PFSK-1 (cell line): Measurements from ENCODE around the gene H2BW1. TPM values are rescaled to one million over a fixed set of nuclear protein-coding genes. Genes with fewer than 3 reads are reported as not detected.

ENCODE experiments used
- FOXP2 ChIP-seq: optimal IDR thresholded peaks from 2 replicates; pipeline ENCODE3; 2011; ENCODE audit warnings: borderline replicate concordance, control low read depth, inconsistent platforms; ENCODE audit not compliant: insufficient read depth; ENCODE audit errors: extremely low read length, extremely low read depth
- POLR2AphosphoS5 ChIP-seq: IDR thresholded peaks from 2 replicates; pipeline ENCODE4 v1.6.1; 2012; ENCODE audit warnings: low read depth, mild to moderate bottlenecking, control low read depth, low read length, moderate library complexity
- SIN3A ChIP-seq: IDR thresholded peaks from 2 replicates; pipeline ENCODE4 v1.6.1; 2012; ENCODE audit warnings: mild to moderate bottlenecking, low read length, moderate library complexity, borderline replicate concordance; ENCODE audit not compliant: insufficient read depth
- TAF1 ChIP-seq: IDR thresholded peaks from 2 replicates; pipeline ENCODE4 v1.6.1; 2012; ENCODE audit warnings: low read length, control low read depth, borderline replicate concordance; ENCODE audit not compliant: insufficient read depth
- polyA plus RNA-seq: library from polyadenylated mRNA; unstranded; fragments of >200 nt; gene quantifications from one replicate; pipeline ENCODE4 v1.2.1, GENCODE V29; 2012; ENCODE audit warnings: low read depth, missing spikeins; ENCODE audit not compliant: insufficient read length
- TF ChIP-seq, protein P1 (sequence below), 2 experiments: IDR thresholded peaks; 2 replicates each; pipeline versions ENCODE4 v1.6.1 to v1.8.0; 2011 to 2012; ENCODE audit warnings: low read depth in 2 of 2, low read length in 2 of 2, control low read depth in 1 of 2, inconsistent platforms in 1 of 2, mild to moderate bottlenecking in 1 of 2, moderate library complexity in 1 of 2; ENCODE audit not compliant: insufficient read depth in 1 of 2

Gene H2BW1
- not detected for polyA plus RNA-seq

- TF ChIP-seq TAF1: no peak
- TF ChIP-seq, protein P1, sequence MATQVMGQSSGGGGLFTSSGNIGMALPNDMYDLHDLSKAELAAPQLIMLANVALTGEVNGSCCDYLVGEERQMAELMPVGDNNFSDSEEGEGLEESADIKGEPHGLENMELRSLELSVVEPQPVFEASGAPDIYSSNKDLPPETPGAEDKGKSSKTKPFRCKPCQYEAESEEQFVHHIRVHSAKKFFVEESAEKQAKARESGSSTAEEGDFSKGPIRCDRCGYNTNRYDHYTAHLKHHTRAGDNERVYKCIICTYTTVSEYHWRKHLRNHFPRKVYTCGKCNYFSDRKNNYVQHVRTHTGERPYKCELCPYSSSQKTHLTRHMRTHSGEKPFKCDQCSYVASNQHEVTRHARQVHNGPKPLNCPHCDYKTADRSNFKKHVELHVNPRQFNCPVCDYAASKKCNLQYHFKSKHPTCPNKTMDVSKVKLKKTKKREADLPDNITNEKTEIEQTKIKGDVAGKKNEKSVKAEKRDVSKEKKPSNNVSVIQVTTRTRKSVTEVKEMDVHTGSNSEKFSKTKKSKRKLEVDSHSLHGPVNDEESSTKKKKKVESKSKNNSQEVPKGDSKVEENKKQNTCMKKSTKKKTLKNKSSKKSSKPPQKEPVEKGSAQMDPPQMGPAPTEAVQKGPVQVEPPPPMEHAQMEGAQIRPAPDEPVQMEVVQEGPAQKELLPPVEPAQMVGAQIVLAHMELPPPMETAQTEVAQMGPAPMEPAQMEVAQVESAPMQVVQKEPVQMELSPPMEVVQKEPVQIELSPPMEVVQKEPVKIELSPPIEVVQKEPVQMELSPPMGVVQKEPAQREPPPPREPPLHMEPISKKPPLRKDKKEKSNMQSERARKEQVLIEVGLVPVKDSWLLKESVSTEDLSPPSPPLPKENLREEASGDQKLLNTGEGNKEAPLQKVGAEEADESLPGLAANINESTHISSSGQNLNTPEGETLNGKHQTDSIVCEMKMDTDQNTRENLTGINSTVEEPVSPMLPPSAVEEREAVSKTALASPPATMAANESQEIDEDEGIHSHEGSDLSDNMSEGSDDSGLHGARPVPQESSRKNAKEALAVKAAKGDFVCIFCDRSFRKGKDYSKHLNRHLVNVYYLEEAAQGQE (IDR thresholded peaks at IDR 0.05; ENCODE audit: insufficient read depth in 1 of 2, low read depth in 2 of 2, low read length in 2 of 2): no peak
- no peak for TF ChIP-seq FOXP2
- TF ChIP-seq POLR2AphosphoS5: no peak
- no peak for TF ChIP-seq SIN3A
Observed at GRCh38 chrX:104013606-104014005, at the start of gene H2BW1. H2BW1 (minus strand) TSS chrX:104013708; CDS start chrX:104013576, 132 bp downstream.

DNA sequence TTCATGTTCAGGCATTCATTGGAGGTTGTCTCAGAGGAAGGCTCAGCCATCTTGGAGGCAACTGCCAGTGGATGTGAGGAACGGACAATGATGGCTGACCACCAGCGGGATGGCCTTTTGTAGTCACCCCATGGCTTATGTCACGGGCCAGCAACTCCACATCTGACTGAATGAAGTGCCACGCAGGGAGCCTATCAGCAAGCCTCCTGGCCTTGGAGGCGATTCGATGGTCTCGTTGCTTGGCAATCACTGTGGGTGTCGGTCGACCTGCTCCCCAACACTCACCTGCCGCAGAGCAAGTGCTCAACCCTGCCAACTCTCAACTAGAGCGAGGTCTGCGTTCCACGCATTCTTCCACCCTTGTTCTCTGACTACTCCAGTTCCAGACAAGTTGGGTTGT lies 33.7 kb upstream of the H2BW1 start:
- no peak for TF ChIP-seq TAF1
- TF ChIP-seq, protein P1 (IDR thresholded peaks at IDR 0.05; ENCODE audit: insufficient read depth in 1 of 2, low read depth in 2 of 2, low read length in 2 of 2): no peak
- TF ChIP-seq POLR2AphosphoS5: no peak
- no peak for TF ChIP-seq FOXP2

DNA sequence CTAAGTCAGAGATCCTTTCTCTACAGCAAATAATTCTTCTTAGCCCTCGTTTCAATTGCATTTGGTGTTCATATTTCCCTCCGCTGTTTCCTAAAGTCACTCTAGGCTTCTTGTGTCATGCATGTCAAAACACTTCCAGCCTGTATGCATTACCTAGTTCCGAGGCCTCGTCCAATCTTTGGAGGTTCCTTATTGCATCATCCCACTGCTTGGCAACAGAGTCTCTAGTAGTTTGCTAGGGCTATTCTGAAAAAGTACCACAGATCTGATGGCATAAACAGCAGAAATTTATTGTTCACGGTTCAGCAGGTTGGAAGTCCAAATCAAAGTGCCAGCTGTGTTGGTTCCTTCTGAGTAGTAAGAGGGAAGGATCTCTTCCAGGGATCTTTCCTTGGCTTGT lies 32.1 kb upstream of the H2BW1 start:
- TF ChIP-seq POLR2AphosphoS5 (no peak), SIN3A (no peak), TAF1 (no peak), FOXP2 (no peak)
- TF ChIP-seq, protein P1 (IDR thresholded peaks at IDR 0.05; ENCODE audit: insufficient read depth in 1 of 2, low read depth in 2 of 2, low read length in 2 of 2): no peak

GRCh38 chrX:104041003-104041402 lies 27.5 kb upstream of the H2BW1 start:
- TF ChIP-seq, protein P1 (IDR thresholded peaks at IDR 0.05; ENCODE audit: insufficient read depth in 1 of 2, low read depth in 2 of 2, low read length in 2 of 2): no peak
- TF ChIP-seq SIN3A: no peak
- no peak for TF ChIP-seq TAF1
- no peak for TF ChIP-seq FOXP2
- no peak for TF ChIP-seq POLR2AphosphoS5
